LNCaP clone FGC (cell line): ENCODE measurements around the gene ROBO1.

Source experiments
- DNase-seq: peaks from one replicate; pipeline ENCODE4 v3.0.0-alpha.2; 2011; ENCODE audit warnings: low read depth
- H3K4me3 ChIP-seq: 2 replicates; pipeline ENCODE4 v1.5.1; 2011; ENCODE audit warnings: mild to moderate bottlenecking, low read depth, low read length, control low read depth
- TF ChIP-seq, protein P1 (sequence below): IDR thresholded peaks from 2 replicates; pipeline ENCODE4 v1.5.1; 2012; ENCODE audit warnings: mild to moderate bottlenecking; ENCODE audit not compliant: control insufficient read depth, insufficient read depth; ENCODE audit errors: extremely low read depth

The ROBO1 gene

DNA sequence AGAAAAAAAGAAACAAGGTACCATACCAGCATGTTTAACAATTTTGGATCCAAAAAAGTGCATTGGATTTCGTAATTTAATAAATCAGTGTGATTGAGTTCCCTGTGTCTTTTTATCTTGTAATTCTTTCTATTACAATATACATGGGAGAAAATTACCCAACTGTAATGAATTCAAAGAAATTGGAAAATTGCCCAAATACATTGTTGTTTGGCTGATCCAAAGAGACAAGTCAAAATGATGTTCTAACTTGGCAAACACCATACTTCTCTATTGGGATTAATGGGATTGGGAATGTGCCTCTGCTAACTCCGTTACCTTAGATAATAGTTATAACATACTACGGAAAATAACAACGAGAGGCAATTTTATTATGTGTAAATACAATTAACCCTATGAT, 1097.1 kb downstream of the ROBO1 start:
- TF ChIP-seq, protein P1, sequence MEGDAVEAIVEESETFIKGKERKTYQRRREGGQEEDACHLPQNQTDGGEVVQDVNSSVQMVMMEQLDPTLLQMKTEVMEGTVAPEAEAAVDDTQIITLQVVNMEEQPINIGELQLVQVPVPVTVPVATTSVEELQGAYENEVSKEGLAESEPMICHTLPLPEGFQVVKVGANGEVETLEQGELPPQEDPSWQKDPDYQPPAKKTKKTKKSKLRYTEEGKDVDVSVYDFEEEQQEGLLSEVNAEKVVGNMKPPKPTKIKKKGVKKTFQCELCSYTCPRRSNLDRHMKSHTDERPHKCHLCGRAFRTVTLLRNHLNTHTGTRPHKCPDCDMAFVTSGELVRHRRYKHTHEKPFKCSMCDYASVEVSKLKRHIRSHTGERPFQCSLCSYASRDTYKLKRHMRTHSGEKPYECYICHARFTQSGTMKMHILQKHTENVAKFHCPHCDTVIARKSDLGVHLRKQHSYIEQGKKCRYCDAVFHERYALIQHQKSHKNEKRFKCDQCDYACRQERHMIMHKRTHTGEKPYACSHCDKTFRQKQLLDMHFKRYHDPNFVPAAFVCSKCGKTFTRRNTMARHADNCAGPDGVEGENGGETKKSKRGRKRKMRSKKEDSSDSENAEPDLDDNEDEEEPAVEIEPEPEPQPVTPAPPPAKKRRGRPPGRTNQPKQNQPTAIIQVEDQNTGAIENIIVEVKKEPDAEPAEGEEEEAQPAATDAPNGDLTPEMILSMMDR: no peak
- no peak for DNase-seq
- H3K4me3 ChIP-seq: no peak overlapping the region

DNA sequence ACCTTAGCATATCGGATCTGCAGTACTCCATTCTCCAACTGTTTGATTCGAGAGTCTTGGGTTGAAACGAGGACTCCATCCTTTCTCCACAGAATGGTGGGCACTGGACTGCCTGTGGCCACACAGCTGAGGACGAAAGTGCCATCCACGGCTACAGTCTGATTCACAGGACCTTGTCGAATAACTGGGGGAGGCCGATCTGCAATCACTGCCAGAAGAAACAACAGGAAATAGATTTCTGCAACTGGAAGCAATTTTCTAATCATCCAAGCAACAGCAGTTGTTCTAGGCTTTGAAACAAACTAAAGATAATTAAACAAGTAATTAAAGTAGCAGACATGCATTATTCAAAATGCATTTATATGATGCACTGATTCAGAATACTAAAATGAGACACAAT, 1097.7 kb downstream of the ROBO1 start:
- TF ChIP-seq, protein P1: no peak
- no peak overlapping the region for H3K4me3 ChIP-seq
- no peak for DNase-seq

DNA sequence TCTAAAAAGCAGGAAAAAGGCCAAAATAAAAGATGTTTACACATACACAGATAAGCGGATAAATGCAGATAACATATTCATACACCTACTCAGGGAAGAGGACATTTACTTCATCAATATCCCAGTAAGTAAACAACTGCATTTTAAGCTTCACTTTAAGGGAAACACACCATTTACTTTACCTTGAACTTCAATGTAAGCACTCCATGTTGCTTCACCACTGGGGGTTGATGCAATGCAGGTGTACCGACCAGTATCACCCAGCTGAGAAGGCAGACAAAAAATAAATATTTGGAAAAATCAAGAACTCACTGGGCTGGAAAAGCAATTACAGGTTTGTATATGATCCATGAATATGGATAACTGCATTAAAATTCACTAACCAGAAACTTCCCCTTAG, 1099.5 kb downstream of the ROBO1 start:
- H3K4me3 ChIP-seq: no peak overlapping the region
- TF ChIP-seq, protein P1: no peak
- no peak for DNase-seq

DNA sequence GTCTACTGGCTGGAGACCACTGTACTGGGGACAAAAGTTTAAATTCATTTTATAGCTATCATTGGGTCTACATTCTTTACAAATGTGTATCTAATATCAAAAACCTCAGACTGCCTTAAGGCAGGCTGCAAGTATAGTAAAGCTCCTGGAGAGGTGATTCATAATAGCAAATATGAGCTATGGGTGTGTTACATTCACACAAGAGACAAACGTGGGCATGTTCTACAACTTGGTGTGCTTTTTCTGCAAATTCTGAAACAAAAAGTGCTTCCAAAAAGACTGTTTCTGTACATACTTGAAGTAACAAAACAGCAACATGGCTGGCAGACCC, 1101.4 kb downstream of the ROBO1 start:
- H3K4me3 ChIP-seq: no peak overlapping the region
- DNase-seq: no peak
- TF ChIP-seq, protein P1: no peak

DNA sequence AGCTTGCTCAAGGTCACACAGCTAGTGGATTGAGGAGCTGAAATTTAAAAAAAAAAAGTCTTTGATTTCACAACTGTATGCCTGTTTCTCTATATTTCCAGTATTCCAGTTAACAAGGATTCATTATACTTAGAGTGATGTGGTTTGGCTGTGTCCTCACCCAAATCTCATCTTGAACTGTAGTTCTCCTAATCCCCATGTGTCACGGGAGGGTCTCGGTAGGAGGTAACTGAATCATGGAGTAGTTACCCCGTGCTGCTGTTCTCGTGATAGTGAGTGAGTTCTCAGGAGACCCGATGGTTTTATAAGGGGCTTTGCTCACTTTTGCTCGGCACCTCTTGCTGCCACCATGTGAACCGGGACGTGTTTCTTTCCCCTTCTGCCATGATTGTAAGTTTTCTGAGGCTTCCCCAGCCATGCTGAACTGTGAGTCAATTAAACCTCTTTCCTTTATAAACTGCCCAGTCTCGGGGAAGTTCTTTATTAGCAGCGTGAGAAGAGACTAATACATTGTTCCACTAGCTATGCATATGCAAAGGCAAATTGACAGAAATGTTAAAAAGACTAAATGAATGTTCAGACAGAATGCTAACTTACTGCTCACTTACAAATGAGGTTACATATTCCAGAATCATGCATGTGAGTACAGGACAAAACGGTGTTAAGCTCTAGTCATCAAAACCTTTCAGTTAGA, 1101.9 kb downstream of the ROBO1 start:
- no peak overlapping the region for H3K4me3 ChIP-seq
- TF ChIP-seq, protein P1: no peak
- no peak for DNase-seq

DNA sequence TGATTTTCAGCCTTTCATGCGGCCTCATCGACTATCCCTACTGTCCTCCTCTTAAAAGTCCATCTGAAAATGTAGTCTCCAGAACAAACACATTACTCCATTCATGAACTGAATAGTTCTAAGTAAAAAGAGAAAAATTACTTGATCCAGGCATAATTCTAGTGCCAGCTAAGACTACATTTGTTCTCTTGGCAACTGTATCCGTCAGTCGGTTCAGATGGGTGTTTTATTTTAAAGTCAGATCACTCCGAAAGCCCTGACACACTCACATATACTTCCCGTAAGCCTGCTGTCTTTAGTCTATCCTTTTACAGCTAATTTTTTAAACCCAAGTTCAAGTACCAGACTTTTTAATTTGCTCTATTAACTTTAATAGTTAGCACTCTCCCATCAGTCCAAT, 1102.7 kb downstream of the ROBO1 start:
- DNase-seq: no peak
- TF ChIP-seq, protein P1: no peak
- H3K4me3 ChIP-seq: no peak overlapping the region

DNA sequence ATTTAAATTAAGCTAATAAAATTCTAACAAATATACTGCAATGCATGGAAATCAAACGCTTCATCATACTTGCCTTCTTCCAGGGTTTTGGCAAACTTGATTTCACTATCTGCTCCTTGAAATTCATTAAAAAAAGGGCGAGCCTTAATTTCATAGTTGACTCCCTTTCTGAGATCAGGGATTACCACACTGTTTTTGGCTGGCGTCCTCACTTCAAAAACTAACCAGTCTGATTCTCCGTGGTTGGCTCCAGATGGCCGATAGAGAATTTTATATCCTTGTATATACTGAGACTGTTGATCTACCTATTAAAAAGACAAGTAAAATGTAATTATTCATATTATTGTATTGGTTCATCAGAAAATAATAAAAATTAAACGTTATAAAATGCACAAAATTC, 1106.8 kb downstream of the ROBO1 start:
- no peak overlapping the region for H3K4me3 ChIP-seq
- TF ChIP-seq, protein P1: no peak
- DNase-seq: no peak
